PC-9 (cell line): ENCODE data around the gene RAB22A. TPM values are rescaled to one million over a fixed set of nuclear protein-coding genes. Genes with fewer than 3 reads are reported as not detected.

Experiments used
- BruUV-seq: library from RNA; stranded (reverse); fragments of 400-500 nt; replicated peaks from 2 replicates; lab custom pipeline; 2021; lab: Mats Ljungman, UMichigan
- CTCF ChIA-PET: fragments of 300-600 bp; sonication (Branson Sonifier 250); formaldehyde crosslinking; loops from one replicate; lab custom pipeline; 2022; ENCODE audit warnings: antibody characterized with exemption; lab: Charles Lee
- POLR2A ChIA-PET: fragments of 300-600 bp; sonication (Branson Sonifier 250); formaldehyde crosslinking; loops from one replicate; lab custom pipeline; 2022; ENCODE audit warnings: antibody characterized with exemption; ENCODE audit not compliant: unreplicated experiment; lab: Charles Lee
- DNase-seq, 2 experiments: peaks; one replicate each; pipeline versions ENCODE4 v3.0.0 to v3.0.0-alpha.2; 2015 to 2022; ENCODE audit warnings: mixed read lengths in 1 of 2
- H2AFZ ChIP-seq: fragments of 200-600 bp; sonication (generic); 2 replicates; pipeline ENCODE4 v1.8.1; 2017; ENCODE audit warnings: antibody characterized with exemption
- H3F3A ChIP-seq: fragments of 200-600 bp; sonication (generic); 2 replicates; pipeline ENCODE4 v1.8.1; 2017; ENCODE audit warnings: antibody characterized with exemption, mild to moderate bottlenecking, low read depth; ENCODE audit not compliant: insufficient read depth
- H3K27ac ChIP-seq: fragments of 200-600 bp; sonication (generic); 2 replicates; pipeline ENCODE4 v1.6.1; 2016; ENCODE audit warnings: mixed run types
- H3K27me3 ChIP-seq: fragments of 200-600 bp; sonication (generic); 2 replicates; pipeline ENCODE4 v1.6.1; 2016; ENCODE audit warnings: low read depth, mixed run types; ENCODE audit not compliant: insufficient read depth
- H3K36me3 ChIP-seq: fragments of 200-600 bp; sonication (generic); 2 replicates; pipeline ENCODE4 v1.6.1; 2016; ENCODE audit warnings: low read depth, mixed run types
- H3K4me1 ChIP-seq: fragments of 200-600 bp; sonication (generic); replicated peaks from 2 replicates; pipeline ENCODE4 v1.6.1; 2016; ENCODE audit warnings: mixed run types; ENCODE audit not compliant: insufficient read depth
- H3K4me2 ChIP-seq: fragments of 200-600 bp; sonication (generic); 2 replicates; pipeline ENCODE4 v1.6.1; 2017; ENCODE audit warnings: mixed run types
- H3K4me3 ChIP-seq: fragments of 200-600 bp; sonication (generic); 2 replicates; pipeline ENCODE4 v1.6.1; 2016; ENCODE audit warnings: mixed run types
- H3K79me2 ChIP-seq: fragments of 200-600 bp; sonication (generic); 2 replicates; pipeline ENCODE4 v1.6.1; 2017; ENCODE audit warnings: low read depth, mixed run types
- H3K9me2 ChIP-seq: fragments of 200-600 bp; sonication (generic); 2 replicates; pipeline ENCODE4 v1.8.1; 2017; ENCODE audit warnings: mild to moderate bottlenecking; ENCODE audit not compliant: insufficient read depth
- H3K9me3 ChIP-seq: fragments of 200-600 bp; sonication (generic); 2 replicates; pipeline ENCODE4 v1.8.1; 2016; ENCODE audit warnings: low read depth; ENCODE audit not compliant: insufficient read depth
- H4K20me1 ChIP-seq: fragments of 200-600 bp; sonication (generic); 2 replicates; pipeline ENCODE4 v1.8.1; 2017; ENCODE audit not compliant: insufficient read depth
- EZH2 ChIP-seq: fragments of 200-600 bp; sonication (generic); IDR thresholded peaks from 2 replicates; pipeline ENCODE4 v1.8.0; 2017; ENCODE audit warnings: antibody characterized with exemption, low read depth
- intact Hi-C: fragments of 100-400 bp; cut with micrococcal nuclease; formaldehyde crosslinking; loops from one replicate; pipeline ENCODE4 v1.10.0; 2022; ENCODE audit not compliant: unreplicated experiment
- total RNA-seq: library from RNA; stranded (reverse); gene quantifications from 2 replicates; pipeline ENCODE4 v1.2.3, GENCODE V29; 2021
- TF ChIP-seq, protein P1 (sequence below): fragments of 200-600 bp; sonication (generic); conservative IDR thresholded peaks from 2 replicates; pipeline ENCODE4 v1.6.1; 2017; ENCODE audit warnings: mixed run types, antibody characterized with exemption, mild to moderate bottlenecking, moderate library complexity

The RAB22A gene
- total RNA-seq, 1 experiment from 2014 or later = 28.9 TPM

GRCh38 chr20:58378704-58379103 is 69.2 kb downstream of the RAB22A start:
- no peak for DNase-seq
- Histone ChIP-seq H2AFZ (no peak overlapping the region), H4K20me1 (no peaks in the 10 kb centered on the region), H3K4me3 (no peak overlapping the region), H3K9me3 (peaks cover 14% of the 10 kb centered on the region), H3K4me2 (no peak overlapping the region), H3F3A (no peaks in the 10 kb centered on the region), H3K36me3 (no peaks in the 10 kb centered on the region), H3K79me2 (no peaks in the 10 kb centered on the region), H3K27me3 (peaks cover 8% of the 10 kb centered on the region; the same call in 1 of the 2 replicates), H3K9me2 (no peaks in the 10 kb centered on the region; the same call in 1 of the 2 replicates), H3K27ac (no peak overlapping the region), H3K4me1 (no peaks in the 10 kb centered on the region)
- intact Hi-C loops = no loop called here
- BruUV-seq = no TSS peak
- POLR2A ChIA-PET = no interaction called here
- TF ChIP-seq, protein P1, sequence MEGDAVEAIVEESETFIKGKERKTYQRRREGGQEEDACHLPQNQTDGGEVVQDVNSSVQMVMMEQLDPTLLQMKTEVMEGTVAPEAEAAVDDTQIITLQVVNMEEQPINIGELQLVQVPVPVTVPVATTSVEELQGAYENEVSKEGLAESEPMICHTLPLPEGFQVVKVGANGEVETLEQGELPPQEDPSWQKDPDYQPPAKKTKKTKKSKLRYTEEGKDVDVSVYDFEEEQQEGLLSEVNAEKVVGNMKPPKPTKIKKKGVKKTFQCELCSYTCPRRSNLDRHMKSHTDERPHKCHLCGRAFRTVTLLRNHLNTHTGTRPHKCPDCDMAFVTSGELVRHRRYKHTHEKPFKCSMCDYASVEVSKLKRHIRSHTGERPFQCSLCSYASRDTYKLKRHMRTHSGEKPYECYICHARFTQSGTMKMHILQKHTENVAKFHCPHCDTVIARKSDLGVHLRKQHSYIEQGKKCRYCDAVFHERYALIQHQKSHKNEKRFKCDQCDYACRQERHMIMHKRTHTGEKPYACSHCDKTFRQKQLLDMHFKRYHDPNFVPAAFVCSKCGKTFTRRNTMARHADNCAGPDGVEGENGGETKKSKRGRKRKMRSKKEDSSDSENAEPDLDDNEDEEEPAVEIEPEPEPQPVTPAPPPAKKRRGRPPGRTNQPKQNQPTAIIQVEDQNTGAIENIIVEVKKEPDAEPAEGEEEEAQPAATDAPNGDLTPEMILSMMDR = no peak
- no peak for TF ChIP-seq EZH2
- CTCF ChIA-PET = no interaction called here

GRCh38 chr20:58381627-58382026 is 72.1 kb downstream of the RAB22A start:
- Histone ChIP-seq H3K27me3 (peaks cover 8% of the 10 kb centered on the region; the same call in 1 of the 2 replicates), H3F3A (no peaks in the 10 kb centered on the region), H3K36me3 (no peaks in the 10 kb centered on the region), H3K79me2 (no peaks in the 10 kb centered on the region), H3K27ac (no peak overlapping the region), H3K4me1 (no peaks in the 10 kb centered on the region), H3K9me3 (peaks cover 14% of the 10 kb centered on the region), H3K4me2 (no peak overlapping the region), H3K9me2 (no peaks in the 10 kb centered on the region; the same call in 1 of the 2 replicates), H3K4me3 (no peak overlapping the region), H4K20me1 (no peaks in the 10 kb centered on the region), H2AFZ (no peak overlapping the region)
- intact Hi-C loops = no loop called here
- POLR2A ChIA-PET = no interaction called here
- CTCF ChIA-PET = no interaction called here
- no TSS peak for BruUV-seq
- TF ChIP-seq, protein P1 = no peak
- no peak for TF ChIP-seq EZH2
- no peak for DNase-seq

- Histone ChIP-seq H3K4me2 (no peak overlapping the region), H3K9me3 (peaks cover 14% of the 10 kb centered on the region), H3K79me2 (no peaks in the 10 kb centered on the region), H3K27ac (no peak overlapping the region), H3F3A (no peaks in the 10 kb centered on the region), H3K27me3 (peaks cover 8% of the 10 kb centered on the region; the same call in 1 of the 2 replicates), H3K4me1 (no peaks in the 10 kb centered on the region), H3K4me3 (no peak overlapping the region), H3K36me3 (no peaks in the 10 kb centered on the region), H3K9me2 (no peaks in the 10 kb centered on the region; the same call in 1 of the 2 replicates), H4K20me1 (no peaks in the 10 kb centered on the region), H2AFZ (no peak overlapping the region)
- TF ChIP-seq, protein P1 = no peak
- no peak for TF ChIP-seq EZH2
- intact Hi-C loops = no loop called here
- BruUV-seq = no TSS peak
- ChIA-PET CTCF (no interaction called here), POLR2A (no interaction called here)
- DNase-seq = no peak
These were observed 72.6 kb downstream of the RAB22A start for GRCh38 chr20:58382096-58382495.
